GM21737 (cell line): ENCODE results near the gene SOD3.

Source experiments
- ATAC-seq: cut with Tn5 transposase; IDR thresholded peaks from one replicate; pipeline ENCODE4 v1.9.1; 2021; ENCODE audit warnings: mild to moderate bottlenecking, moderate library complexity; ENCODE audit not compliant: unreplicated experiment

SOD3 gene

DNA sequence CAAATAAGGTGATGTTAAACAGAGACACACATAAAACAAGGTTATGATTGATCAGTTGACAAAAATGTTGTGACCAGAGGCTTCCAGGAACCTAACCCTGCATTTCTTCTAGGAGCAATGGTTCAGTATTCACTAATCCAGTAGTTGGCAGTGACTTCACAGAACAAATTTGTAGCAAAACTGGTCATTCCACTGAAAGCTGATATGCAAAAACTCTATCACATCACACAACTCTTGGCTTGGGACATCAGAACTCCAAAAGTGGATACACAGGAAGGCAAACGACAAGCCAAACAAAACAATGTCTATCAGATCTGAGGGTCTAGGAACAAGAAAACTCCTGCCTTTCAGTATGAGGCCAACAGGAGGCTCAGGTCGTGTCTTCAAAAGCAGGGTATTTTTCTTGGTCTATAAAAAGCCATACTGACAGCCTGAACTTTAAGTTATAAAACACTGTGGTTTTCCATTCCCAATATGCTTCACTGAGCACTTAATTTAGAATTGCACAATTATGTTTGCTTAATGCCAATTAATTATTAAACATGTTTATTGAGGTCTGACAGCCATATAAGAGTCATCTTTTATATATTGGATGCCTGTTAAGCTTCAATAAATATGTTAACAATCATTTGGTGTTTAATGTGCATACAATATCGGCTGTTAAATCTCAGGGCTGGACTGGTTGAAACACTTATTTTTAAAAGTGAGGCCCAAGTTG lies 45.6 kb downstream of the SOD3 start:
- ATAC-seq: no peak

DNA sequence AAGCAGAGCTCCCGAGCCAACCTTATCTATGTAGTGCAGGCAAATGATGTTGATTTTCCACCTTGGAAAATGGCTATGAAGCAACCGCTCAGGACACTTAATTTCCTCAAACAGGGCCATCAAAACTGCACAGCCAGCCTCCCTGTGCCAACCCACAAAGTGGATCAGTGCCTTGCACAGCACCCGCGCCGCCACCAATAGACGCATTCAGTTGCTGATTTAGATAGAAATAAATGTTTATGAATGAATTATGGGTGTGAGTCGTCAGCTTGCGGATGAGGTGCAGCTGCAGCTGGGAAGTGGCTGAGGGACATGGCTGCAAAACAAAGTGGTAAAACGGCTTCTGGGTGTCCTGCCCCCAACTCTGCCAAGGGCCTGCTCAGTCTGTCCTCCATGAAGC lies 47.0 kb downstream of the SOD3 start:
- ATAC-seq: no peak

DNA sequence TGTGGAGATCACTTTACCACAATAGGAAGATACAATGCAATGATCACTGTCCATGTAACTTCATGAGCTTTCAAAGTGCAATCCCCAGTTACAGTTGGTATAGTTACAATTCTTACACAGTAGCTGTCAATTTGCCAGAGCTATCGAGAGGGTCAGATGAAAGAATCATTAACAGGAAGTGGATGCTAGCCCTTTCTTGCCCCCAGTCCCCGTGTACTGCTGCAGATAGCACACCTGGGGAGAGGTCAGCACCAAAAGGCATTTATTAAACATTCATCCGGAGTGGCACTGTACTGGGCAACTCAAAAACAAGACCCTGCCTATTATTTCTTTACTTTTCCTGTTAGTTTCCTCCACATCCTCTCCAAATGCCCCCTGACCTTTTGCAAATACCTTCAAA lies 47.7 kb downstream of the SOD3 start:
- no peak for ATAC-seq

DNA sequence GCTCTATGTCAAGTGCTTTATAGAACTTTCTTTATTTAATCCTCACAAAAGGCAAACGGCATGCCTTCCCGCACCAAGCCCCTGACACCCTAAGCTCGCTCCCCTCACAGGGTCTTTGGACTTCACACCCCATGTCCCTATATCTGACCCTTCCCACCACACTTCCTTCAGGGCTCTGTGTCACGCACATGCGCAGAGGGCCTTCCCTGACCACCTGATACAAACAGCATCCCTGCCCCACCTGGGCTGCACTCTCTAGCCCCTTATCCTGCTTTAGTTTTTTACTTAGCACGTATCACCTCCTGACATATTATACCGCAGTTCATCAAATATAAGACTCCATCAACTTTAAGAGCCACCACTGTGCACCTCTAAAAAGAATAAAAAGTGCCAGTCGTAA lies 49.8 kb downstream of the SOD3 start:
- ATAC-seq: no peak

DNA sequence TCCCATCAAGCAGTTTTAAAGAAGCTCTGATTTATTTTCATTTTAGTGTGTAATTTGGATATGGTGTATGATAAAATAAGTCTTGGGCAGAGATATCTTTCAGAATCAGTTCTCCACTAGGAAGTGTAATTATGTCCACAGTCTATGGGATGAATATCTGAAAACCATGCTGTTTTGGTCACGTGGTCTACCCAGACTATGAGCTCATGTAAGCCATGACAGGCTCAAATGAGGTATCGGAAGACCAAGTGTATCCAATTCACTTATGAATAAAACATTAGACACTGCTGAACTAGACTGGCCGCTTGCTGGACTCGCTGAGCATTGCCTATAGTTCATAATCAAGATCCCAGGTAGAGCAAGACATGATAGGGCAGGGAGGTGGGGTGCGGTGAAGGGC lies 50.5 kb downstream of the SOD3 start:
- ATAC-seq: no peak

DNA sequence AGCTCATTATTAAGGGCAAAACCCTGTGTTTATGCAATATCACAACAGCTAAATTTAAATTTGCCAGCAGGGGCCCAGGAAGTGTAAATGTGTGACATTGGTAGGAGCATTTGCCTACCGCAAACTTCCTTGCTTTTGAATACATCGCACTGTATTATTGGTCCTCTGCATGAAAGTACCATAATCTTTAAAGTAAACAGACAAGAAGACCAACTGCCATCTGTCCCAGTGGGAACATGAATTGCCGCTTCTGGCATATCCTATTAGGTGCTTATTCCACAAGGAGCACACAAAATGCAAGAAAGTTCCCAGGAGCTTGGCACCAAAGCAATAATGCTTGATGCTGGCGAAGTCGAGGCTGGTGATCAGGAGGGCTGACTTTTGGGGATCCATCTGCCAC lies 51.3 kb downstream of the SOD3 start:
- no peak for ATAC-seq

DNA sequence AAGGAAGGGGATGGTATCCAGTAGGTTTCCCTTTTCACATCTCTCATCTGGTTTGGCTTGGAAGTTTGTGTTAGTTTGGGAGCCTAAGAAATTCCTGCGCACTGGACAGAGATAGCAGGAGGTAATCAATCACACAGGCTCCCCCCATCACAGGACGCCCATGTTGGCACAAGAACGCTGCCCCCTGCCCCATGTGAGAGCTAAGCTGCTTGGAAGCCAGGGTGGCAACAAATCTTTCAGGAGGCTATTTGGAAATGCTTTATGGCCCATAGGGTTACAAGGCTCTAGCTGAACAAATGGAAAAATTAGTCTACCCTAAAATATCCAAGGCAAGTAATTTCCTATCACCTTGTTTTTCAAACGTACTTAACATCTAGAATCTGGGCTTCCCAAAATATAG lies 54.0 kb downstream of the SOD3 start:
- ATAC-seq: no peak

DNA sequence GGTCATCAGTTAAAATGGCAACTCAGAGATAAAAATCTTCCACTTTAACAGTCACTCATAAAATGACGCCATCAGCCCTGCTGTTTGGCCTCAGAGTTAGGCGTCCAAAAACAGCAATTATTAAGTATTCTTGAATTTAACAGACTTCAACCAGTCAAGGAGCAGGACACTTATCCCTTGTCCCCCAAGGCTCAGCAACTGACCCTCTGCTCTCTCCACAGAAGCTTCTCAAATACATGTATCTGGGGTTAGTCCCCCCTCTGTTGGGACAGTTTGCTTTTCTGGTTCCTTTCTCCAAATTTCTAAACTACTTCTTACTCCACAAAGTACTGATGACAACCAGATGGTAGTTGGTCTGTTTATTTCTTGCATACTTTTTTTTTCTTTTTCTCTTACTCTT lies 54.4 kb downstream of the SOD3 start:
- ATAC-seq: no peak
